ENCODE results near the gene ANKRD9. TPM values are rescaled to one million over a fixed set of nuclear protein-coding genes. Genes with fewer than 3 reads are reported as not detected.
A peak's percentile ranks its signal among the peaks of the same experiment; 100 is the strongest.

Gene ANKRD9
- total RNA-seq, 1 experiment from 2014 or later = 19.9 TPM

DNA sequence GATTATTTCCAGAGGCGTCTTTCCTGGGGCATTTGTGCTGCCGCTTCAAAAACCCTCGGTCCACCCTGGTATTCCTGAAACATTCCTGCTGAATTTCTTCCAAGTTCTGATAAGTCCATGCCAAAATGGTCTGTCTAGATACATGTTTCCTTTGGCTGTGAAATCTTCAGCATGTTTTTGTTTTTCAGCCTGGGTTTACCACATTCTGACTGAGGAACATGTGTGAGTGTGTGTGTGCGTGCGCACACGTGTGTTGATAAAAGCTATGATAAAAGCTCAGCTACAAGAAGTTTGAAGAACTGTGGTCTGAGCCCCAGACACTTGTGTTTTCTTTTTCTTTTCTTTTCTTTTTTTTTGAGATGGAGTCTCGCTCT is 22.4 kb downstream of the ANKRD9 start:
- in situ Hi-C loops (cut with HindIII; ENCODE audit: low sequenced_read_pairs) = no loop called here
- no peak for DNase-seq (ENCODE audit: low spot score)

DNA sequence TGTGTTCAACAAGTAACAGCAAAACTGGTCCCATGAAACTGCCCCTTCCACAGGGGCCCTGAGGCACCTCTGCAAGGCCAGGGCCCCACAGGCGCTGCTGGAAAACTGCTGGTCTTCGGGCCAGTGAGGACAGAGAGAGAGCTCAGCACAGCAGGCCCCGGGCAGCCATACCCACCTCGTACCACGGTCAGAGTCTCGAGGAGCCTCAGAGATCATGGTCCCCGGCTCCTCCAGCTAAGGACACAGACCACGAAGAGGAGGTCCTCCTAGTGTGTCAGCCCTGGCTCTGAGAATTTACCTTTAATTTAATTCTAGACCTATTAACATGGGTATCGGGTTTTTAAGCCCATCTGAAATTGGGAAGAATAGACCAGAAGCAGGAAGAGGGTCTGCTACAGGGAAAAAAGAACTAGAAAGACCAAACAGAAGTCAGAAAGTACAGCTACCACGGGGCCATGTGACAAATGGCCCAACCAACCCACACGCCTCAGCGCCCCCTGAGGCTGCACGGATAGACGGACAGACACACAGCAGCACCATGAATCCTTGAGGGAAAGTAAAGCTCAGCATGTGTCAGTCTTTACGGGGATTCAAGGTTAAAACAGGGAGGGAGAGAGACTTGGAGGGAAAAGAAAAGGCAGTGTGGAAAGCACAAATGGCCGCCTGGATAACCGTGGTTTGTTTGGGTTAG is 22.9 kb downstream of the ANKRD9 start:
- in situ Hi-C loops (cut with HindIII; ENCODE audit: low sequenced_read_pairs) = no loop called here
- no peak for DNase-seq (ENCODE audit: low spot score)

DNA sequence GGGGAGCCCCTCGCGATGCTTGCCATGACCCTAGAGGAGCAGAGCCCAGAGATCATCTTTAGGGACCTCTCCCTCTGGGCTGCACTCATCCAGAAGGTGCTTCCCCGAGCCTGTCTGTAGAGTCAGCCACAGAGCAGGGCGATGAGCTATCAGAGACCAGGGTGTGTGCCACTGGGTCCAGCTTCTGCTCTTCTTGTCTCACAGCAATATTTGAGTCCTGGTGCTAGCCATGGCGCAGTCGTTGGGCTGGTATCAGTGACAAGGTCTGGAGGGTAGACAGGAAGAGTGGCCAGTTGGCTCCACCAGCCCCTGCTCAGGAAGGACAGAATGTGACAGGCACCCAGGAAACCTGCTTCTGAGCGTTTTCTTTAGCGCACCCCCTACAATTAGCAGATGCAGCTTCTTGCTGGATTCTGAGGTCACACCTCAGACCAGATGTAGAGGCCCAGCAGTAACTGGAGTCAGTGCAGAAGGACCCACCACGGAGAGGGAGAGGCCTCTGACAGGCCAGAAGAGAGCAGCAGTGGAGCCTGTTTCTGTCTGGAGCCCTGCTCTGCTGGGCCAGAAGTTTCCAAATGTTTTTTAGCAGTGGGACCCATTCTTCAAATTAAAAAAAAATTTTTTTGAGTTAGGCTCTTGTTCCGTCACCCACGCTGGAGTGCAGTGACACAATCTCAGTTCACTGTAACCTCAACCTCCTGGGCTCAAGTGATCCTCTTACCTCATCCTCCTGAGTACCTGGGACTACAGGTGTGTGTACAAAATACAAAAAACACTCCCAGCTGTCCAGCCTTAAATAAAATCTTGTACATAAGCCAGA is 23.7 kb downstream of the ANKRD9 start:
- DNase-seq (ENCODE audit: low spot score) = no peak
- in situ Hi-C loops (cut with HindIII; ENCODE audit: low sequenced_read_pairs) = no loop called here

DNA sequence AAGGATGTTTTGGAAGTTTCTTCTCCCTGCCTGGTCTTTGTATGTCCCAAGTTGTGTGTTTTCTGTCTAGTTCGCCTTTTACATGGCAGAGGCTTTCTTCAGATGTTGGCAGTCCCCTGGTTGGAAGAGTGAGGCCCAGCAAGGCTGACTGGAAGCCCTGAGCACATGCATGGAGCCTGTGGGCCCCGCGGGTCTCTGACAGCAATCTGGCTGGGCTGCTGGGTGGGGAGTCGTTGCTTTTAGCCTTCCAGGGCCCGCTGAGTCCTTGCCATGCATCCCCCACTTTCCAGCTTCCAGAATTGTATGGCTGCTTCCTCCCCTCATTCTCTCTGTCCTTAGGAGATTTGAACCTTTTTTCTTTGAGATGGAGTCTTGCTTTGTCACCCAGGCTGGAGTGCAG is 25.3 kb downstream of the ANKRD9 start:
- no peak for DNase-seq (ENCODE audit: low spot score)

DNA sequence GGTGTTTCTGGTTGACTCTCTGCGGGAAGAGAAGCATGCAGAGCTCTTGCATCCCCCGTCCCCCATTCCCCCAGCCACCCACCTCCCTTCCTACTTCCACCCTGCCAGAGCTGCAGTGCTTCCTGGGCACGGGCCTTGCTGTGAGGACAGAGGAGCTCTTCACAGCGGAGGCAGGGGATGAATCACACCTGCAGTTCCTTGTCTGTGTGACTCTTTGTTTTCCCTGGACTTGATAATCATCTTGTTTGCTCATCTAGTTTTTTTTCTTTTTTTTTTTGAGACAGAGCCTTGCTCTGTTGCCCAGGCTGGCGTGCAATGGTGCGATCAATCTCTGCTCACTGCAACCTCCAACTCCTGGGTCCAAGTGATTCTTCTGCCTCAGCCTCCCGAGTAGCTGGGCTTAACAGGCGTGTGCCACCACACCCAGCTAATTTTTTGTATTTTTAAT is 27.8 kb downstream of the ANKRD9 start:
- in situ Hi-C loops (cut with HindIII; ENCODE audit: low sequenced_read_pairs) = no loop called here
- no peak for DNase-seq (ENCODE audit: low spot score)

More for the DNA sequence above, 25.3 kb downstream of the ANKRD9 start:
- in situ Hi-C loops (cut with HindIII; ENCODE audit: low sequenced_read_pairs) = no loop called here

DNA sequence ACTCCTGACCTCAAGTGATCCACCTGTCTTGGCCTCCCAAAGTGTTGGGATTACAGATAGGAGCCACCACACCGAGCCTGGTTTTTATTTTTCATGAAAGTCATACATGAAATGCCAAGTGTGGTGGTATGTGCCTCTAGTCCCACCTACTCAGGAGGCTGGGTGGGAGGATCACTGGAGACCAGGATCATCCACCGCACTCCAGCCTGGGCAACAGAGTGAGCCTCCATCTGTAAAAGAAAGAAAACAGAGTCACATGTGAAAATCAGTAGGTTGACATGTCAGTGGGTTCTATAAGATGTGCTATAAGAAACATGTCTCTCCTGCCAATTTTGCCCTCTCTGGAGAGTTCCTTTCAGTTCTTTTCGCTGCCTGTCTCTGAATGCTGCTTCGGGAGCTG is 28.2 kb downstream of the ANKRD9 start:
- DNase-seq (ENCODE audit: low spot score) = no peak

DNA sequence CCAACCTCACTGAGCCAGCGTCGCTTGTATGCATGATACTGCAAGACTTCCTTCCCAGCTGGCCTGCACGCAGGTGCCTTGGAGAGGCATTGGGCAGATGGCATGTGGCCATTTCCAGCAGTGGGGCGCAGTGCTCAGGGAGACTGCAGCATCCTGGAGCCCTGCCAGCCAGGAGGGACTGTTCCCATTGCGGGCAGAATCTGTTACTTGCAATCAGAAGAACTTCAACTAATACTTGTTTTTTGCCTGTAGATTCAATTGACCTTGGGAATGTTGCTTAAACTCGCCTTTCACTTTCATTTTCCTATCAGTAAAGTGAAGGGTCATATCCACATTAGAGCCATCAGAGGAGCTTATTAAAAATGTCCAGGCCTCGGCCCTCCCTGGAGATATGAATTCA is 29.8 kb downstream of the ANKRD9 start:
- in situ Hi-C loops (cut with HindIII; ENCODE audit: low sequenced_read_pairs) = no loop called here

More for the DNA sequence above, 28.2 kb downstream of the ANKRD9 start:
- in situ Hi-C loops (cut with HindIII; ENCODE audit: low sequenced_read_pairs) = no loop called here

DNA sequence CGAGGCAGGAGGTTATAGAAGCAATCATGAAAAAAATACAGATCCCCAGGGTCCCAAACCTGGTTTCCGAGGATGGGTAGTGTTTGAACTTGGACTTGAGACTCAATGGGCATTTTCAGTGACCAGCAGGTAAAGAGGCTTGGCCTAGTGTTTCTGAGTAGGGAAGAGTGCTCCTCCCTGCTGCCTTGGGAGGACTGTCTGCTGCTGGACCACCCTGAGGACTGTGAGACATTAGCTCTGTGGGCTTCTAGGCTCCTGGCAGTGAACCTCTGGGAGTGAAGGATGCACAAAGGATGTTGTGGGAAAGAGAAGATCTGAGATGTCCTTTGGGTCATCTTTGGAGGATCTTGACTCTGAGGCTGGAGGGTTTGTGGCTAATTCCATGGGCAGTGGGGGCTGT is 30.5 kb downstream of the ANKRD9 start:
- in situ Hi-C loops (cut with HindIII; ENCODE audit: low sequenced_read_pairs) = no loop called here

More for the DNA sequence above, 29.8 kb downstream of the ANKRD9 start:
- peak; percentile 89 for DNase-seq (ENCODE audit: low spot score)

DNA sequence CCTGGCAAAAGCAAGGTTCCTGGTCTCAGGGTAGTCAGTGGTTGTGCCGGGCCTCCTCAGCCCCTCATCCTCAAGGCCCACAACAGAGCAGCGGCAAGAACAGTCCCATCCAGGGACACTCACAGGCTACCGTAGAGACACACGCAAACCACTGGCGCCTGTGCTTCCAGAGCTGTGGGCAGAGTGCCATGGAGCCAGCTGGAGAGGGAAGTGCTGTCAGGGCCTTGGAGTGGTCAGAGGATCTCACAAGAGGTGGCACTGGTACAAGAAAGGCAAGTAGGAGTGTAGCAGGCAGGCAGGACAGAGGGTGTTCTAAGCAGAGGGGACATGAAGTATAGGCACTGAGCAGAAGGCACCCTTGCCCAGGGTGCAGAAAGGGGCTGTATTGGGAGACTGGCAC is 34.6 kb downstream of the ANKRD9 start:
- in situ Hi-C loops (cut with HindIII; ENCODE audit: low sequenced_read_pairs) = no loop called here
- DNase-seq (ENCODE audit: low spot score) = peak; percentile 70

More for the DNA sequence above, 30.5 kb downstream of the ANKRD9 start:
- no peak for DNase-seq (ENCODE audit: low spot score)

DNA sequence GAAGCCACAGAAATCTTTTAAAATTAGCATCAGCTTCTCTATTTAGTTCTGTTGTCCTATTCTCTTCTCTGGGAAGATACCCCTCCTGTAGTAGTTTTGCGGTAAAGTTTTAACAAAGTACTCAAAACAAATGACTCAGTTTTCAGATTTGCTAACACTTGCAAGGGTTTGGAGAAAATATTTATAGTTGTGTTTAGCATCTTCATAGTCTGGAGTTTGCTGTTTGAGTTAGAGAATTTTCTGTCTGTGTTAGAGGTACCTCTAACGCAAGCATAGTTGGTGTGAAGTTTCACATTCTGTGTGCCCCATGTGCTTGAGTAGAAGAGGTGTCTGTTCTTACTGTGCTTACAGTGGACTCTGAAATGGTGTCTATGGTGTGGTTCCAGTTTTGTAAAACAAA is 36.0 kb downstream of the ANKRD9 start:
- in situ Hi-C loops (cut with HindIII; ENCODE audit: low sequenced_read_pairs) = no loop called here
- no peak for DNase-seq (ENCODE audit: low spot score)

DNA sequence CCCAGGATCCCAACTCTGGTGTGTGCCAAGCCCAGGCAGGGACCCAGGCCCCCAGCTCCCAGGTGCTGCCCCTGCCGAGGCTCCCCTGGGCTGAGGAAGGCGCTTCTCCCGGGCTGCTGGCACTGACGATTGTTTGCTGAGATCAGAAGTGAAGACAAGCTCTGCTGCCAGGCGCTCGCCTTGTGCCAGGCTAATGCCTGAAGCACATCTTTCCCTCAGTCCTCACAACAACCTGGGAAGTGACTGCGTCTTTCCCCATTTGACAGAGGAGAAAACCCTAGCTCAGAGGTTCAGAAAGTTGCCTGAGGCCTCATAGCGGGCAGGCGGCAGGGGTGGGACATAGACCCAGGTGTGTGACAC is 36.8 kb downstream of the ANKRD9 start:
- DNase-seq (ENCODE audit: low spot score) = peak; percentile 78
- in situ Hi-C loops (cut with HindIII; ENCODE audit: low sequenced_read_pairs) = no loop called here

DNA sequence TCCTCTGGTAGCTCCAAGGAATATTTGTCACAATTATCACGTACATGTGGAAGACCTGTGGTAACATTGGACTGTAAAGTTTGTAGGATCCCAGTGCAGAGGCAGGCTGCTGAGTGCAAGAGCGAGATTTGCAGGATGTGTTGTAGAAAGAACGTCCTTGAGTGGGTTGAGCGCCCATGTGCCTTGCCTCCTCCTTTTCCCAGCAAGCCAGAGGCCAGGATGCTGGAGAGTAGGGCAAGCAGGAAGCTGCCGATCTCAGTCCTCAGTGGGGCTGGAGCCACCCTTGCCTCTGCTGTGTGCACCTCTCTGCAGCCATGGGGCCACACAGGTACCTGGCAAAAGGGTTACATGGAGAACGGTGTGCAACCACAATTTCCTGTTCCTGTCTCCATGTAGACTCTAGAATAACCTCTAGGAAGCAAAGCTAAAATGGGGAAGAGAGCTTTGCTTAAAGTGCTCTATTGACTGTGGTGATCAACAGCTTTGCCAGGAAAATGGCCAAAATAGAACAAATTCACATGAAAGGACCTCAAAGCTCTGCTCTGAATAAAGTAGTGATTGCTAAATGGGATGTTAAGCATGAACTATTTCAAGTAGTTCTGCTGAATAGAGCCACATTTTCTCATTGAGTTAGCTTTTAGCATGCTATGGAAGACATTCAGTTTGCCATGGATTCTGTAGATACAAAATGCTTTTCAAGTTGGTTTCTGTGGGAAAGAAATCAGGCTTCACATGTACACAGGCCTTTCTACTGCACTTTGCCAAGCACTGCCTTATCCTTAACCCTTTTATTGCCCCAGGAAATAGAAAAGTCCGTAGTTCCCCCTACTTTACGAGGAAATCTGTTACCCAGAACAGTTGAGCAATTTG is 37.4 kb downstream of the ANKRD9 start:
- in situ Hi-C loops (cut with HindIII; ENCODE audit: low sequenced_read_pairs) = no loop called here
- DNase-seq (ENCODE audit: low spot score) = no peak

DNA sequence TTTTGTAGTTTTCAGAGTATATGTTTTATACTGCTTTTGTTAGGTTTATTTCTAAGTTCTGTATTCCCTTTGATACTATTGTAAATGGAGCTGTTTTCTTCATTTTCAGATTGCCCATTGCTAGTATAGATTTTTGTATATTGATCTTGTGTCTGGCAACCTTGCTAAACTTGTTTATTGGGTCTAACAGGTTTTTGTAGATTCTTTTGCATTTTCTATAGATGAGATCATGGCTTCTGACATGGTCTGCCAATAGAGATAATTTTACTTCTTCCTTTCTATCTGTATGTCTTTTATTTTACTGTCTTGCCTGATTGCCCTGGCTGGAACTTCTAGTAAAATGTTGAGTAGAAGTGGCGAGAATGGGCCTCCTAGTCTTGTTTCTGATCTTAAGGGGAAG is 40.3 kb downstream of the ANKRD9 start:
- in situ Hi-C loops (cut with HindIII; ENCODE audit: low sequenced_read_pairs) = no loop called here
- no peak for DNase-seq (ENCODE audit: low spot score)

DNA sequence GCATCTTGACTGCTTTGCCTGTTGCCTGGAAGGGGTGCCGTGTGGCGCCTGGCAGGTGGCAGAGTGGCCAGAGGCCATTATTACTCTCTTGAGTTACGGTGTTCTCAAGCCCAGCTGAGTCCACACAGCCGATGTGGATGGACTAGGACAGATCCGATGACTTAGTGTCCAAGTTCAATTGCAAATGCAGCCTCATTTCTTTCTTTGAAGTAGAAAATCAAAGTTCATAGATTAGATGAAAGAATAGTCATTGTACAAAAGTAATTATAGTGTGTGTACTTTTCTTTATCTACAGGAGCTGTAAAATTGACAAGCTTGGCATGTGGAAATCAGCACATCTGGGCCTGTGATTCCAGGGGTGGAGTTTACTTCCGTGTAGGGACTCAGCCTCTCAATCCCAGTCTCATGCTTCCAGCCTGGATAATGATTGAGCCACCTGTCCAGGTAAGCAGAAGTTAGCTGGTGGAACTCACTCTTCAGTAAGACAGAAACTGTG is 44.7 kb downstream of the ANKRD9 start:
- in situ Hi-C loops (cut with HindIII; ENCODE audit: low sequenced_read_pairs) = no loop called here
- no peak for DNase-seq (ENCODE audit: low spot score)

DNA sequence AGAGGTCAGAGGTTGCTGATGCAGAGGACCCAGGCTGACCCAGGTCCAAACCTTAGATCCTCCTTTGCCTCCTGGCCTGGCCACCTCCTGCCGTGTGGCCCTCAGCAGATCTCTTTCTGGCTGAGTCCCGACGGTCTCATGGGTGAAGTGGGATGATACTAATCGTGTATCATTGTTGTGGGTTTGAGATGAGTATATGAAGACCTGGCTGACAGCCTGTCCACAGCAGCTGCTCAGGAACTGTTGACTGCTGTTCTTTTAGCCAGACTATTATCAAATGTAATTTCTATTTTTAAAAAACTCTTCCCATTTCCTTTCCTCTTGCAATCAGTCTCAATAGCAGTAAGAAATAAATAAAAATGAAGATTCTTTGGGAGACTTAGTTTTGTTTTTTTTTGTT is 45.6 kb downstream of the ANKRD9 start:
- in situ Hi-C loops (cut with HindIII; ENCODE audit: low sequenced_read_pairs) = no loop called here
- DNase-seq (ENCODE audit: low spot score) = no peak

DNA sequence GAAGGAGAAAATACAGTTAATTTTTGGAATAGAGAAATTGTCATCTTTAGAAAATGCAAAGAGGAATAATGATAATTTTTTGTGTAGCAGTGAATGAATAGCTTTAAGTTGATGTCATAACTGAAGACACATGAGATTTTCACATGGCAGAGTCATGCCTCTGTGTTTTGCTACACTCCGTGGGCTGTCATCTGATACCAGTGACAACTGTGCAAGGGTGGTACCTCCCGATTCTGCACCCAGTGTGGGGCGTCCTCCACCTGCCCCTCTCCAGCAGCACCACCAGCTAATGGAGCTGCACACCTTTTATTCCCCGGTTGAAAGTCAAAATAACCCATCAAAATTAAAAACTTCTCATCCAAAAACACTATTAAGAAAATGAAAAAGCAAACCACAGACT is 47.2 kb downstream of the ANKRD9 start:
- in situ Hi-C loops (cut with HindIII; ENCODE audit: low sequenced_read_pairs) = no loop called here
- DNase-seq (ENCODE audit: low spot score) = no peak

DNA sequence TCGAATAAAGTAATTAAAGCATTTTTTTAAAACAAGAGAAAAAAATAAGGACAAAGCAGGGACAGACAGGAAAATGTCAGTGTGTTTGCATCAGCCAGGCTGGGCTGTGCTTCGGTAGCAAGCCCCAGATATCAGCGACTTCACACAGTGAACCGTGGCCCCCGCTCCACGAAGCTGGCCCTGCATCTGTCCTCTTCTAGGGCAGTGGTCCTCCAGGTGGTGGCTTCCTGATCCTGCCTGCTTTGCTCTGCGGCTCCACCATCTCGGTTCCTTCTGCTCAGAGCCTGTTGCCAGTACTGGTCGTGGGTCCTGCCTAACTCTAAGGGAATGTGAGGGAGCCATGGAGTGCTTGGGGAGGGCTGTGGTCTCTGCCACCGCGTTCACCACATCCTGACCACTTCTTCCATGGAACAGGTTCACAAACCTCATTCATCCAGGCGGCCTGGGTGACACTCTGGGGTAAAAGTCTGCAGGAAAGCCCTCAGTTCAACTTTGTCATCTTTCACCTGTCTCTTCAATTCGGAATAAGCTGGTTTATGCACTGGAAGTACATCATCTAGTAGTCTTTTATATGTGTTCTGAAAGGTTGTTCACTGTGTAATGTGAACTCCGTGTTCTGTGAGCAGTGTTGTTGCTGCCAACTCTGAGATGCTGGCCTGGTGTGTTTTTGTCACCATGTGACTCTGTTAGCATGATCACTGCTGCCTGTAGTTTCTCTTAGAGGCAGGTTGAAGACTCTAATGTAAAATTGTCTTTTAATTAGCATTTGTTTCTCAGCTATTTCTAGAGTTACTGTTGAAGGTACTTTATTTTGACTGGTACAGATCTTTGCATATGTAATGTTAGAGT is 47.9 kb downstream of the ANKRD9 start:
- DNase-seq (ENCODE audit: low spot score) = no peak
- in situ Hi-C loops (cut with HindIII; ENCODE audit: low sequenced_read_pairs) = no loop called here

DNA sequence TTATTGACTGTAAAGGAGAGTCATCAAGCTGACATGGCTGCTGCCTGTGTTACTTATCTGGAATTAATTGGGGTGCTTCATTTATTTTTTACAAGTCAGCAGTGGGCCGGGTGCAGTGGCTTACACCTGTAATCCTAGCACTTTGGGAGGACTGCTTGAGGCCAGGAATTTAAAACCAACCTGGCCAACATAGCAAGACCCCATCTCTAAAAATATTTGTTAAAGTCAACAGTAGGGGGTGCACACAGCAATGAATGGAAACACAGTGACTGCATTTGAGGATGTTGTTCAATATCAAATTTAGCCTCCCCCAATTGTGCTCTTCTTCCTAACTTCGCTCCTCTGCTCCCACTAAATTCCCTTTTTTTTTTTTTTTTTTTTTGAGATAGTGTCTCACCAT is 52.1 kb downstream of the ANKRD9 start:
- in situ Hi-C loops (cut with HindIII; ENCODE audit: low sequenced_read_pairs) = no loop called here
- DNase-seq (ENCODE audit: low spot score) = no peak

DNA sequence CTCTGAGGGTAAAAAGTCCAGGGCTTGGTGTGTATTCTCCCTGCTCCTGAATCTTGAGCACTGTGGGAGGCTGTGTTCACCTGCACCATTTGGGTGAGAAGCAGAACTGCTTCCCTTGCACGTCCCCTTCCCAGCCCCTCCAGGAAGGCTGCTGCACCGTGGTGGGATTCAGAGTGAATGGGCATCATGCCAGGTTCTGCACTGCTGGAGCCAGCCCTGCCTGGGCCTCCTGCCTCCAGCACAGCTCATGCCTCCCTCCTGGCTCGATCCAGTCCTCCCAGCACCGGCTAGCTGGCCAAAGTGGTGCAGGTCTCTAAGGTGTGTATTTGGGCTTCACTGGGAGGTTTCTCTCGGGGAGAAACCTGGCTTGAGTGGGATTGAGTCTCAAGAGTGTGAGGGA is 54.9 kb downstream of the ANKRD9 start:
- DNase-seq (ENCODE audit: low spot score) = no peak
- in situ Hi-C loops (cut with HindIII; ENCODE audit: low sequenced_read_pairs) = no loop called here
